ENCODE results near the gene GAB2. TPM values are rescaled to one million over a fixed set of nuclear protein-coding genes. Genes with fewer than 3 reads are reported as not detected.

Gene GAB2
- polyA plus RNA-seq, 3 donors: 2.8 to 39.4 (median 4.4) TPM

DNA sequence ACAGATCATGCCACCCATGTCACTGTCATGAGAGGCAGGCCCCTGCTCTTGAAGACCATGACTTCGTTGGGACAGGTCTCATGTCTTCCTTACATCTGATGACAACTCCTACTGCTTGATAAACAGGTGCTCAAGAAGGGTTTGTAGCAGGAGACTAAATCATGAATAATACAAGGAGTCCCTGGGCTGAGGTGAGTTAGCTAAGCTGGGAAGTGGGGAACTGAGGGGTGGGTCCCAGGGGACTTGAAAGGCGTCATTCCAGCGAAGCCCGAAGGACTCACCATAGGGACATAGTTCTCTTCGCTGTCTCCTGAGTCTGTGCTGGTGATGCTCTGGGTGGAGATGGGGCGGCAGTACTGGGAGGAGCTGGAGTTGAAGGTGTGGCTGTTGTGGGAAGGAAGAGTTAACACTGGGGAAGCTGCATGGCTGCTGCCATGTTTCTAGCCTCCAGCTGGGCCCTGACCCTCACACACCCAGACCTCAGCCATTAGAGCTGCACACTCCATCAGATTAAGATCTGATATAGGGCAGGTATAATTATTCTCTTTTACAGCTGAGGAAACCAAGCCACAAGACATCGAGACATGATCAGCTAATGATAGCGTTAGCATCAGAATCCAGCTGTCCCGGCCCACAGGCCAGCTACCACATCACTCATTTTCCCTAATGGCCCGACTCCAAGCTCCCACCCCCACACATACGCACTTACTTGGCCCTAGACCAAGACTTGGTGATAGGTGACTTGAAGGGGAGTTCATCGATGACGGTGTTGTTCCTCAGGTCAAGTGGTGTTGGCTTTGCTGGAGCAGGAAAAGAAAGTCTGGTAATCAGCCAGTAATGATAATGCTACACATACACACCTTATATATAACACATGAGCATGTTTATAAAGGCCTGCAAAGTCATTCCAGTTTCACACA lies 196.0 kb downstream of the GAB2 start:
- TF ChIP-seq, protein P1, sequence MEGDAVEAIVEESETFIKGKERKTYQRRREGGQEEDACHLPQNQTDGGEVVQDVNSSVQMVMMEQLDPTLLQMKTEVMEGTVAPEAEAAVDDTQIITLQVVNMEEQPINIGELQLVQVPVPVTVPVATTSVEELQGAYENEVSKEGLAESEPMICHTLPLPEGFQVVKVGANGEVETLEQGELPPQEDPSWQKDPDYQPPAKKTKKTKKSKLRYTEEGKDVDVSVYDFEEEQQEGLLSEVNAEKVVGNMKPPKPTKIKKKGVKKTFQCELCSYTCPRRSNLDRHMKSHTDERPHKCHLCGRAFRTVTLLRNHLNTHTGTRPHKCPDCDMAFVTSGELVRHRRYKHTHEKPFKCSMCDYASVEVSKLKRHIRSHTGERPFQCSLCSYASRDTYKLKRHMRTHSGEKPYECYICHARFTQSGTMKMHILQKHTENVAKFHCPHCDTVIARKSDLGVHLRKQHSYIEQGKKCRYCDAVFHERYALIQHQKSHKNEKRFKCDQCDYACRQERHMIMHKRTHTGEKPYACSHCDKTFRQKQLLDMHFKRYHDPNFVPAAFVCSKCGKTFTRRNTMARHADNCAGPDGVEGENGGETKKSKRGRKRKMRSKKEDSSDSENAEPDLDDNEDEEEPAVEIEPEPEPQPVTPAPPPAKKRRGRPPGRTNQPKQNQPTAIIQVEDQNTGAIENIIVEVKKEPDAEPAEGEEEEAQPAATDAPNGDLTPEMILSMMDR (IDR thresholded peaks at IDR 0.05): no peak
- Mint-ChIP-seq H3K4me3 (no peak overlapping the region), H3K27me3 (ENCODE audit: low read depth in 3 of 3) (peaks cover 0 to 5% (median 3%) of the 10 kb centered on the region in 3 donors), H3K4me1 (no peaks in the 10 kb centered on the region), H3K9me3 (no peaks in the 10 kb centered on the region), H3K36me3 (peaks cover 94 to 97% of the 10 kb centered on the region in 2 donors), H3K27ac (peak overlapping the region in 3 of 7 donors; percentile 23 to 64 (median 44))
- no peak for DNase-seq
- Histone ChIP-seq H3K4me3 (replicated peaks in 1 of 3; ENCODE audit: low read depth in 2 of 3, low read length in 3 of 3) (no peak overlapping the region), H3K79me2 (ENCODE audit: insufficient read depth, low read length) (peaks cover under 1% of the 10 kb centered on the region), H4K20me1 (ENCODE audit: insufficient read depth, low read length) (peaks cover 71% of the 10 kb centered on the region), H3K27me3 (ENCODE audit: control insufficient read depth in 2 of 2, insufficient read depth in 2 of 2, low read length in 2 of 2) (no peaks in the 10 kb centered on the region), H3K4me1 (ENCODE audit: control insufficient read depth in 1 of 2, insufficient read depth in 2 of 2, low read length in 2 of 2) (no peaks in the 10 kb centered on the region), H3K9ac (ENCODE audit: insufficient read depth, low read length, poor library complexity, severe bottlenecking) (no peak overlapping the region), H3K9me3 (replicated peaks in 1 of 2; ENCODE audit: control insufficient read depth in 1 of 2, insufficient read depth in 1 of 2, low read length in 2 of 2) (no peaks in the 10 kb centered on the region), H3K27ac (ENCODE audit: low read depth in 1 of 2, low read length in 2 of 2) (no peak overlapping the region), H3K36me3 (replicated peaks in 1 of 2; ENCODE audit: control insufficient read depth in 1 of 2, insufficient read depth in 2 of 2, low read length in 2 of 2) (peaks cover 97 to 99% of the 10 kb centered on the region in 2 donors), H2AFZ (ENCODE audit: insufficient read depth, low read depth, low read length, poor library complexity, severe bottlenecking) (no peak overlapping the region), H3K4me2 (replicated peaks; ENCODE audit: extremely low read depth, low read length, poor library complexity, severe bottlenecking) (no peak overlapping the region)
- intact Hi-C loops (cut with micrococcal nuclease): loop anchor here in 1 of 2 donors (10.0 kb wide), 1 partner anchor 213 kb away; no protein-coding TSS in a partner anchor
- WGBS (ENCODE audit: insufficient coverage): 96% methylated on average over 4 of the region's 13 CpGs

DNA sequence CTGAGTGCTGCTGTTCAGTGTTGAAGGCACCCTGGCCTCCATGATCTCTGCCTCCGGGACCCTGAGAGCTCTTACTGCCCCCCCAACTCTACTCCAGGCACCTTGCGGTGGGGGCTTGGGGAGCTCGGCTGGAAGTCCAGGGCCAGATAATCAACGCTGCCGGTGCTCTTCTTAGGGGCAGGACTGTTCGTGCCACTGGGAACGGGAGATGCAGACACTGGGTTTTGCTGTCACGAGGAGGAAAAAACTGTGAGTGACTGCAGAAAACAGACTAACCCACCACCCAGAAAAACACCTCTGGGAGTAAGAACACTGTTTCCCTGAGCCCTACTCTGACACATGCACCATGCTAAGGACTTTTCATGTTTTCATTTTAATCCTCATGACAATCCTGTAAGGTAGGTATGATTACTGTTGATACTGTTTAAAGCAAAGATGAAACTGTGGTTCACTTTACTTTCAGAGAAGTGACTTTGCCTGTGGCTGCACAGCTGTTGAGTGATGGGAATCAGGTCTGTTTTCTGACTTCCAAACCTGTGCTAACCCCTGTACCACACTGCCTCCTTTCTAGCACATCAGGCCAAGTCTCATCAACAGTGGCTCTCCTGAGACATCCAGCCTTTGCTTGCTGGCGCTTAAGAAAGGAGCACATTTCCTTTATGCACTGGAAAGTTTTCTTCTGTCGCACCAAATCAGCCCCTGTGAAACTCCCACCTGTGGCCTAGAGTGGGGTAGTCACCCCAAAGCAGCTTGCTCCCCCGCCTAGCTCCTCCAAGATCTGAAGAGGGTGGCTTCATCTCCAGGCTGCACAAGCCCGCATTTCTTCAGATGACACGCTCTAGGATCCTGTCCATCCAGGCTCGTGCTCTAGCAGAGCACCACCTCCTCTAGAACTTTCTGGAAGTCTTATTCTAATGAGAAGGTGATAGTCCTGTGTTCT lies 197.1 kb downstream of the GAB2 start:
- Histone ChIP-seq H3K4me1 (ENCODE audit: control insufficient read depth in 1 of 2, insufficient read depth in 2 of 2, low read length in 2 of 2) (no peaks in the 10 kb centered on the region), H3K4me2 (replicated peaks; ENCODE audit: extremely low read depth, low read length, poor library complexity, severe bottlenecking) (no peak overlapping the region), H3K79me2 (ENCODE audit: insufficient read depth, low read length) (no peaks in the 10 kb centered on the region), H4K20me1 (ENCODE audit: insufficient read depth, low read length) (peaks cover 76% of the 10 kb centered on the region), H3K36me3 (replicated peaks in 1 of 2; ENCODE audit: control insufficient read depth in 1 of 2, insufficient read depth in 2 of 2, low read length in 2 of 2) (peaks cover 97 to 99% of the 10 kb centered on the region in 2 donors), H3K4me3 (replicated peaks in 1 of 3; ENCODE audit: low read depth in 2 of 3, low read length in 3 of 3) (no peak overlapping the region), H3K27me3 (ENCODE audit: control insufficient read depth in 2 of 2, insufficient read depth in 2 of 2, low read length in 2 of 2) (no peaks in the 10 kb centered on the region), H3K9me3 (replicated peaks in 1 of 2; ENCODE audit: control insufficient read depth in 1 of 2, insufficient read depth in 1 of 2, low read length in 2 of 2) (no peaks in the 10 kb centered on the region), H3K27ac (ENCODE audit: low read depth in 1 of 2, low read length in 2 of 2) (no peak overlapping the region), H3K9ac (ENCODE audit: insufficient read depth, low read length, poor library complexity, severe bottlenecking) (no peak overlapping the region), H2AFZ (ENCODE audit: insufficient read depth, low read depth, low read length, poor library complexity, severe bottlenecking) (no peak overlapping the region)
- intact Hi-C loops (cut with micrococcal nuclease): loop anchor here in 1 of 2 donors (10.0 kb wide), 1 partner anchor 214 kb away; no protein-coding TSS in a partner anchor
- Mint-ChIP-seq H3K36me3 (peaks cover 97 to 99% of the 10 kb centered on the region in 2 donors), H3K27ac (peak overlapping the region in 1 of 7 donors; percentile 21), H3K4me3 (no peak overlapping the region), H3K27me3 (ENCODE audit: low read depth in 3 of 3) (peaks cover 0 to 5% (median 3%) of the 10 kb centered on the region in 3 donors), H3K9me3 (no peaks in the 10 kb centered on the region), H3K4me1 (no peaks in the 10 kb centered on the region)
- TF ChIP-seq, protein P1 (IDR thresholded peaks at IDR 0.05): no peak
- DNase-seq: no peak
- 100% methylated on average over 8 of the region's 14 CpGs for WGBS (ENCODE audit: insufficient coverage)

Data from CD14-positive monocyte (primary cell).